SK-N-SH (cell line): Measurements from ENCODE around the gene AVPR2.

Experiments used
- EZH2phosphoT487 ChIP-seq: fragments of 200-600 bp; sonication (generic); IDR thresholded peaks from 2 replicates; pipeline ENCODE4 v1.6.1; 2017; ENCODE audit warnings: low read depth, mixed run types, mild to moderate bottlenecking, antibody characterized with exemption, moderate library complexity, borderline replicate concordance
- FOXJ3 ChIP-seq: sonication (generic); formaldehyde crosslinking; IDR thresholded peaks from 2 replicates; pipeline ENCODE4 v1.5.1; 2020; ENCODE audit warnings: mild to moderate bottlenecking, missing genetic modification reagents
- POLR2AphosphoS5 ChIP-seq: IDR thresholded peaks from 2 replicates; pipeline ENCODE4 v1.6.1; 2012; ENCODE audit warnings: low read depth, low read length
- TF ChIP-seq, protein P1 (sequence below): fragments of 150-350 bp; IDR thresholded peaks from 2 replicates; pipeline ENCODE4 v1.6.1; 2017; ENCODE audit warnings: antibody characterized with exemption, low read length, low read depth, borderline replicate concordance
- TF ChIP-seq, protein P2 (sequence below): fragments of 200-600 bp; sonication (generic); IDR thresholded peaks from 2 replicates; pipeline ENCODE4 v1.6.1; 2017; ENCODE audit warnings: antibody characterized with exemption, mild to moderate bottlenecking, moderate library complexity
- TF ChIP-seq, protein P3 (sequence below): IDR thresholded peaks from 2 replicates; pipeline ENCODE4 v1.6.1; 2012; ENCODE audit warnings: mild to moderate bottlenecking, low read depth, low read length, moderate library complexity

DNA sequence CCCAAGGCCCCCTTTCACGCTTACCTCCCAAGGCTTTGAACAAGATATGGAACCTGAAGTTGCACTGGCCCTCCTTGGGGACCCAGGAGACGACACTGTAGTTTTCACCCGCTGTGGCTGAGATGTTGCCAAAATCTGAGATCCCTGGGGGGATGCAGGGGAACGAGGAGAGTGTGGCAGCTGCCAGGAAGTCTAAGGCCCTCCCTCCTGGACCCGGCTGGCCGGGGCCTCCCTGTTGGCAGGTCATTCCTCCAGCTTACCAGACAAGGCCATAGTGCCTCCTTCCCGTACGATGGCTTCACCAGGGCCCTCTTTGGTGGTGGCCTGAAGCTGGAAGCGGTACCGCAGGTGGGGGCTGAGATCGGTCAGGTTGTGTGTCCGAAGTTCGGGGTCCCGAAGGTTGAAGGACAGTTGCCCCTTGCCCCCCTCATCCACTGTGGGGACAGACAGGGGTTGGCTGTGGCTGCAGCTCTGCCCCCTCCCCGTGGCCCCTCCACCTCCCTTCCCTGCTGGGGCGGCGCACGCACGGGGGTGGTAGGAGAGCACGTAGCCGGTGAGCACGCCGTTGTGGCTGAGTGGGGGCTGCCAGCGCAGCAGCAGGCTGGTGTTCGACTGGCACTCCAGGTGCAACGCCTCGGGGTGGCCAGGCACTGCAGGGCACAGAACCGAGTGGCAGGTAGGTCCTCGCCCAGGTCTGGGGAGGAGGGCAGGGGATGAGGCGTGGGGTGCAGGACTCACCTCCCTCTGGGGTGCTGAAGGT, 39.7 kb upstream of the AVPR2 start:
- TF ChIP-seq, protein P1, sequence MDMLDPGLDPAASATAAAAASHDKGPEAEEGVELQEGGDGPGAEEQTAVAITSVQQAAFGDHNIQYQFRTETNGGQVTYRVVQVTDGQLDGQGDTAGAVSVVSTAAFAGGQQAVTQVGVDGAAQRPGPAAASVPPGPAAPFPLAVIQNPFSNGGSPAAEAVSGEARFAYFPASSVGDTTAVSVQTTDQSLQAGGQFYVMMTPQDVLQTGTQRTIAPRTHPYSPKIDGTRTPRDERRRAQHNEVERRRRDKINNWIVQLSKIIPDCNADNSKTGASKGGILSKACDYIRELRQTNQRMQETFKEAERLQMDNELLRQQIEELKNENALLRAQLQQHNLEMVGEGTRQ = no peak
- TF ChIP-seq, protein P2, sequence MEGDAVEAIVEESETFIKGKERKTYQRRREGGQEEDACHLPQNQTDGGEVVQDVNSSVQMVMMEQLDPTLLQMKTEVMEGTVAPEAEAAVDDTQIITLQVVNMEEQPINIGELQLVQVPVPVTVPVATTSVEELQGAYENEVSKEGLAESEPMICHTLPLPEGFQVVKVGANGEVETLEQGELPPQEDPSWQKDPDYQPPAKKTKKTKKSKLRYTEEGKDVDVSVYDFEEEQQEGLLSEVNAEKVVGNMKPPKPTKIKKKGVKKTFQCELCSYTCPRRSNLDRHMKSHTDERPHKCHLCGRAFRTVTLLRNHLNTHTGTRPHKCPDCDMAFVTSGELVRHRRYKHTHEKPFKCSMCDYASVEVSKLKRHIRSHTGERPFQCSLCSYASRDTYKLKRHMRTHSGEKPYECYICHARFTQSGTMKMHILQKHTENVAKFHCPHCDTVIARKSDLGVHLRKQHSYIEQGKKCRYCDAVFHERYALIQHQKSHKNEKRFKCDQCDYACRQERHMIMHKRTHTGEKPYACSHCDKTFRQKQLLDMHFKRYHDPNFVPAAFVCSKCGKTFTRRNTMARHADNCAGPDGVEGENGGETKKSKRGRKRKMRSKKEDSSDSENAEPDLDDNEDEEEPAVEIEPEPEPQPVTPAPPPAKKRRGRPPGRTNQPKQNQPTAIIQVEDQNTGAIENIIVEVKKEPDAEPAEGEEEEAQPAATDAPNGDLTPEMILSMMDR = no peak
- TF ChIP-seq POLR2AphosphoS5 (no peak), EZH2phosphoT487 (no peak), FOXJ3 (no peak)
- TF ChIP-seq, protein P3, sequence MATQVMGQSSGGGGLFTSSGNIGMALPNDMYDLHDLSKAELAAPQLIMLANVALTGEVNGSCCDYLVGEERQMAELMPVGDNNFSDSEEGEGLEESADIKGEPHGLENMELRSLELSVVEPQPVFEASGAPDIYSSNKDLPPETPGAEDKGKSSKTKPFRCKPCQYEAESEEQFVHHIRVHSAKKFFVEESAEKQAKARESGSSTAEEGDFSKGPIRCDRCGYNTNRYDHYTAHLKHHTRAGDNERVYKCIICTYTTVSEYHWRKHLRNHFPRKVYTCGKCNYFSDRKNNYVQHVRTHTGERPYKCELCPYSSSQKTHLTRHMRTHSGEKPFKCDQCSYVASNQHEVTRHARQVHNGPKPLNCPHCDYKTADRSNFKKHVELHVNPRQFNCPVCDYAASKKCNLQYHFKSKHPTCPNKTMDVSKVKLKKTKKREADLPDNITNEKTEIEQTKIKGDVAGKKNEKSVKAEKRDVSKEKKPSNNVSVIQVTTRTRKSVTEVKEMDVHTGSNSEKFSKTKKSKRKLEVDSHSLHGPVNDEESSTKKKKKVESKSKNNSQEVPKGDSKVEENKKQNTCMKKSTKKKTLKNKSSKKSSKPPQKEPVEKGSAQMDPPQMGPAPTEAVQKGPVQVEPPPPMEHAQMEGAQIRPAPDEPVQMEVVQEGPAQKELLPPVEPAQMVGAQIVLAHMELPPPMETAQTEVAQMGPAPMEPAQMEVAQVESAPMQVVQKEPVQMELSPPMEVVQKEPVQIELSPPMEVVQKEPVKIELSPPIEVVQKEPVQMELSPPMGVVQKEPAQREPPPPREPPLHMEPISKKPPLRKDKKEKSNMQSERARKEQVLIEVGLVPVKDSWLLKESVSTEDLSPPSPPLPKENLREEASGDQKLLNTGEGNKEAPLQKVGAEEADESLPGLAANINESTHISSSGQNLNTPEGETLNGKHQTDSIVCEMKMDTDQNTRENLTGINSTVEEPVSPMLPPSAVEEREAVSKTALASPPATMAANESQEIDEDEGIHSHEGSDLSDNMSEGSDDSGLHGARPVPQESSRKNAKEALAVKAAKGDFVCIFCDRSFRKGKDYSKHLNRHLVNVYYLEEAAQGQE = no peak
